ENCODE data around the gene P4HB. TPM values are rescaled to one million over a fixed set of nuclear protein-coding genes. Genes with fewer than 3 reads are reported as not detected.

The P4HB gene
- total RNA-seq, 1 experiment from 2014 or later = 958 TPM

DNA sequence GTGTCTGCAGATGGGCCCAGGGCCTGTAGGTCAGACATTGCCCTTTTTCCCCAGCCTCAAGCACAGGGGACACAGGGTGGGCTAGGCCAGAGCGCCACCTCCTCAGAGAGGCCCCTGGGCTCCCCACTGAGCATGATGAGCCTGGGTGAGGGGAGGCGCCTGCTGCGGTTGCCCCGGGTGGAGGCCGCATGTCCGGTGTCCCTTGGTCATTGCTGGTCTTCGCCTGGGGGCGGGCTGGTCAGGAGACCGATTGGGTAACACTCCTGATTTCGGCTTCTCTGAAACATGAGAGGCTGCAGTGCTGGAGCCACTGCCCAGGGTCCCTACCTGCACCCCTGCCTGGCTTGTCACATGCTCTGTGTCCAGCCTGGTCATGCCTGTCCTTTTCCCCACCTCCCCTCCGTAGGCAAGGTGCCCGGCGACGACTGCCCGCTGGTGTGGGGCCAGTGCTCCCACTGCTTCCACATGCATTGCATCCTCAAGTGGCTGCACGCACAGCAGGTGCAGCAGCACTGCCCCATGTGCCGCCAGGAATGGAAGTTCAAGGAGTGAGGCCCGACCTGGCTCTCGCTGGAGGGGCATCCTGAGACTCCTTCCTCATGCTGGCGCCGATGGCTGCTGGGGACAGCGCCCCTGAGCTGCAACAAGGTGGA is 39.3 kb upstream of the P4HB start:
- POLR2A ChIA-PET = no interaction called here
- no peak overlapping the region for H3K4me3 Mint-ChIP-seq (ENCODE audit: unreplicated experiment)
- Histone ChIP-seq H3K9me3 (no peaks in the 10 kb centered on the region), H3K4me1 (peaks cover 5% of the 10 kb centered on the region; the same call in 1 of the 2 replicates), H3K27me3 (replicated peaks; ENCODE audit: control insufficient read depth, insufficient read depth, low read length) (no peaks in the 10 kb centered on the region), H3K4me3 (ENCODE audit: low read depth, low read length) (no peak overlapping the region), H3K36me3 (ENCODE audit: control insufficient read depth, insufficient read depth, low read length) (peaks cover 2% of the 10 kb centered on the region; the same call in 1 of the 2 replicates)
- H3K36me3 Mint-ChIP-seq (ENCODE audit: insufficient read depth, unreplicated experiment) = peaks cover 89% of the 10 kb centered on the region
- peaks cover 7% of the 10 kb centered on the region for H3K4me1 Mint-ChIP-seq (ENCODE audit: low read depth, unreplicated experiment)
- BruUV-seq (replicated peaks) = no TSS peak
- no peak for DNase-seq
- CTCF ChIA-PET = no interaction called here
- no peaks in the 10 kb centered on the region for H3K9me3 Mint-ChIP-seq (ENCODE audit: unreplicated experiment)
- TF ChIP-seq, protein P1, sequence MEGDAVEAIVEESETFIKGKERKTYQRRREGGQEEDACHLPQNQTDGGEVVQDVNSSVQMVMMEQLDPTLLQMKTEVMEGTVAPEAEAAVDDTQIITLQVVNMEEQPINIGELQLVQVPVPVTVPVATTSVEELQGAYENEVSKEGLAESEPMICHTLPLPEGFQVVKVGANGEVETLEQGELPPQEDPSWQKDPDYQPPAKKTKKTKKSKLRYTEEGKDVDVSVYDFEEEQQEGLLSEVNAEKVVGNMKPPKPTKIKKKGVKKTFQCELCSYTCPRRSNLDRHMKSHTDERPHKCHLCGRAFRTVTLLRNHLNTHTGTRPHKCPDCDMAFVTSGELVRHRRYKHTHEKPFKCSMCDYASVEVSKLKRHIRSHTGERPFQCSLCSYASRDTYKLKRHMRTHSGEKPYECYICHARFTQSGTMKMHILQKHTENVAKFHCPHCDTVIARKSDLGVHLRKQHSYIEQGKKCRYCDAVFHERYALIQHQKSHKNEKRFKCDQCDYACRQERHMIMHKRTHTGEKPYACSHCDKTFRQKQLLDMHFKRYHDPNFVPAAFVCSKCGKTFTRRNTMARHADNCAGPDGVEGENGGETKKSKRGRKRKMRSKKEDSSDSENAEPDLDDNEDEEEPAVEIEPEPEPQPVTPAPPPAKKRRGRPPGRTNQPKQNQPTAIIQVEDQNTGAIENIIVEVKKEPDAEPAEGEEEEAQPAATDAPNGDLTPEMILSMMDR (IDR thresholded peaks at IDR 0.05; ENCODE audit: insufficient read depth in 1 of 2, low read depth in 1 of 2, low read length in 1 of 2, severe bottlenecking in 1 of 2, unreplicated experiment in 1 of 2) = no peak
- no peaks in the 10 kb centered on the region for H3K27me3 Mint-ChIP-seq (ENCODE audit: insufficient read depth, unreplicated experiment)
- peak overlapping the region; percentile 48 for H3K27ac Mint-ChIP-seq (ENCODE audit: unreplicated experiment)
- intact Hi-C loops (cut with micrococcal nuclease; ENCODE audit: unreplicated experiment) = no loop called here

DNA sequence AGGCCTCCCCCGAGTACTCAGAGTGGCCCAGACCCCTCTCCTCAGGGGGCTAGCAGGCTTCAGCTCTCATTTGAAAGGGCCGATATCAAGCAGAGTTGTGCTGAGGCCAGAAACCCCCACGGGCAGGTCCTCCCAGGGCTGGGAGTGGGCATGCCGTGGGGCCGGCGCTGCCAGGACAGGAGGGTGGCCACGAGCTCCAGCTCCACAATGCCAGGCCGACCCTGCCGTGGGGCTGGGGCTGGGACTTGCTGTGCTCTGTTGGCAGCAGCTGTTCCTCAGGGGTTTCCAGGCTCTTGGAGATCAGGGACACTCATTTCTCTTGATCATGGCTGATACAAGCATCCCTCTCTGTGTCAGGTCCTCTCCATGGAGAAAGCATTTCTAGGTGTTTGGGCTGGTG is 38.5 kb upstream of the P4HB start:
- ChIA-PET CTCF (no interaction called here), POLR2A (no interaction called here)
- H3K27me3 Mint-ChIP-seq (ENCODE audit: insufficient read depth, unreplicated experiment) = no peaks in the 10 kb centered on the region
- Histone ChIP-seq H3K4me3 (ENCODE audit: low read depth, low read length) (no peak overlapping the region), H3K4me1 (peaks cover 5% of the 10 kb centered on the region; the same call in 1 of the 2 replicates), H3K27me3 (replicated peaks; ENCODE audit: control insufficient read depth, insufficient read depth, low read length) (no peaks in the 10 kb centered on the region), H3K36me3 (ENCODE audit: control insufficient read depth, insufficient read depth, low read length) (peaks cover 5% of the 10 kb centered on the region), H3K9me3 (no peaks in the 10 kb centered on the region)
- DNase-seq = no peak
- TF ChIP-seq, protein P1 (IDR thresholded peaks at IDR 0.05; ENCODE audit: insufficient read depth in 1 of 2, low read depth in 1 of 2, low read length in 1 of 2, severe bottlenecking in 1 of 2, unreplicated experiment in 1 of 2) = no peak
- intact Hi-C loops (cut with micrococcal nuclease; ENCODE audit: unreplicated experiment) = no loop called here
- H3K27ac Mint-ChIP-seq (ENCODE audit: unreplicated experiment) = no peak overlapping the region
- peaks cover 7% of the 10 kb centered on the region for H3K4me1 Mint-ChIP-seq (ENCODE audit: low read depth, unreplicated experiment)
- H3K4me3 Mint-ChIP-seq (ENCODE audit: unreplicated experiment) = no peak overlapping the region
- no peaks in the 10 kb centered on the region for H3K9me3 Mint-ChIP-seq (ENCODE audit: unreplicated experiment)
- H3K36me3 Mint-ChIP-seq (ENCODE audit: insufficient read depth, unreplicated experiment) = peaks cover 87% of the 10 kb centered on the region
- BruUV-seq (replicated peaks) = no TSS peak

DNA sequence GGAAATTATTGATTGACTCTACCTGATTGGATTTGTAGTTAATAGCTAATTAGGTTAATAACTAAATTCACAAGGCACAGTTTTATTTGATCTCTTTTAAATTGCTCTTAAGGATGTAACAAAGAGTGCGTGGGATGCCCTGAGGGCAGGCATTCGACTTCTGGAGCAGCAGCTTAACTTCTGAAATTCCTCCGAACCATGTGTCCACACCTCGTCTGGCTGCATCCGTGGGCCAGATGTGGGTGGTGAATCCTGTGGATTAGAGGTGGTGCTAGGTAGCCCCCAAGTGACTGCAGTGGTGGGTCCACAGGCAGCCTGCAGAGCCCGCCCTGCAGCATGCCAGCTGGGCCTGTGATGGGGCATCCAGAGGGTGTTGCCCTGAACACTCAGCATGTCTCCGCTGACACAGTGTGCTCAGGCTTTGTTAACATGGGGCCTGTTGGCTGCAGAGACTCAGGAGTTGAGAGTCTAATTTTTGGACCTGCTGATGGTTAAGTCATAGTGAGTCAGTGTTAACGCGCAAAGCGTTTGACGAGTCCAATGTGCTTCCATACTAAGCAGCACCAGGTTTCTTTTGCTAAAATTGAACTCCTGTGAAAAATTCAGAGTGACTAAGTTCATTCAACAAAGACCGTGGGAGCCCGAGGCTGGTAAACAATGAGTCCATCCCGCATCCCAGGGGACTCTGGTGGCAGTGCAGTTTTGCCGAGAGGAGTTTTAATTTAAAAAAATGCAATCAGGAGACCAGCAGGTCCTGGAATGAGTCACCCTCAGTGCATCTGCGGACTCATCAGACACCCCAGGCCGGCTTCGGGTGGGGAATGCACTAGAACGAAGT is 37.9 kb upstream of the P4HB start:
- Histone ChIP-seq H3K4me1 (peaks cover 5% of the 10 kb centered on the region; the same call in 1 of the 2 replicates), H3K9me3 (no peaks in the 10 kb centered on the region), H3K4me3 (ENCODE audit: low read depth, low read length) (no peak overlapping the region), H3K27me3 (replicated peaks; ENCODE audit: control insufficient read depth, insufficient read depth, low read length) (no peaks in the 10 kb centered on the region), H3K36me3 (ENCODE audit: control insufficient read depth, insufficient read depth, low read length) (peaks cover 5% of the 10 kb centered on the region)
- Mint-ChIP-seq H3K9me3 (ENCODE audit: unreplicated experiment) (no peaks in the 10 kb centered on the region), H3K4me1 (ENCODE audit: low read depth, unreplicated experiment) (peaks cover 7% of the 10 kb centered on the region), H3K4me3 (ENCODE audit: unreplicated experiment) (no peak overlapping the region), H3K27ac (ENCODE audit: unreplicated experiment) (no peak overlapping the region), H3K27me3 (ENCODE audit: insufficient read depth, unreplicated experiment) (no peaks in the 10 kb centered on the region), H3K36me3 (ENCODE audit: insufficient read depth, unreplicated experiment) (peaks cover 87% of the 10 kb centered on the region)
- ChIA-PET POLR2A (interaction anchor here (1.6 kb wide), 1 partner anchor 12 kb away, joined by 5 read pairs; no protein-coding TSS in a partner anchor), CTCF (no interaction called here)
- BruUV-seq (replicated peaks) = no TSS peak
- intact Hi-C loops (cut with micrococcal nuclease; ENCODE audit: unreplicated experiment) = no loop called here
- TF ChIP-seq, protein P1 (IDR thresholded peaks at IDR 0.05; ENCODE audit: insufficient read depth in 1 of 2, low read depth in 1 of 2, low read length in 1 of 2, severe bottlenecking in 1 of 2, unreplicated experiment in 1 of 2) = no peak
- DNase-seq = no peak

Measured in Caco-2 (cell line).